DND-41 (cell line): ENCODE results near the gene HLA-DOA.

Experiments
- ATAC-seq: fragments of 200-7000 bp; cut with Tn5 transposase; 3 replicates; pipeline ENCODE4 v1.9.1; 2021; ENCODE audit warnings: low read depth; ENCODE audit not compliant: insufficient read depth
- DNase-seq: peaks from one replicate; pipeline ENCODE4 v3.0.0-alpha.2; 2020
- H2AFZ ChIP-seq: 2 replicates; pipeline ENCODE4 v1.6.0; 2012; ENCODE audit warnings: low read depth, low read length
- H3K27ac ChIP-seq: 2 replicates; pipeline ENCODE4 v1.5.1; 2012; ENCODE audit warnings: low read length, inconsistent platforms
- H3K27me3 ChIP-seq: fragments of 200-600 bp; sonication (generic); 2 replicates; pipeline ENCODE4 v1.6.0; 2012; ENCODE audit warnings: low read length, mild to moderate bottlenecking, inconsistent platforms; ENCODE audit not compliant: insufficient read depth, poor library complexity
- H3K36me3 ChIP-seq: 2 replicates; pipeline ENCODE4 v1.5.1; 2012; ENCODE audit warnings: low read length, inconsistent platforms; ENCODE audit not compliant: insufficient read depth
- H3K4me1 ChIP-seq: 2 replicates; pipeline ENCODE4 v1.5.1; 2012; ENCODE audit warnings: mild to moderate bottlenecking, low read length; ENCODE audit not compliant: insufficient read depth
- H3K4me2 ChIP-seq: 2 replicates; pipeline ENCODE4 v1.6.0; 2012; ENCODE audit warnings: mild to moderate bottlenecking, moderate library complexity, low read length, inconsistent platforms; ENCODE audit not compliant: insufficient read depth
- H3K4me3 ChIP-seq, 2 experiments: fragments of 200-600 bp in 1 of 2; shearing (Covaris generic) in 1 of 2; 2 replicates each; pipeline ENCODE4 v1.5.1; 2012 to 2016; ENCODE audit warnings: inconsistent platforms in 2 of 2, low read length in 2 of 2, mild to moderate bottlenecking in 2 of 2, low read depth in 1 of 2, moderate library complexity in 1 of 2
- H3K79me2 ChIP-seq: 2 replicates; pipeline ENCODE4 v1.6.0; 2012; ENCODE audit warnings: low read length, inconsistent platforms; ENCODE audit not compliant: insufficient read depth
- H3K9ac ChIP-seq: 2 replicates; pipeline ENCODE4 v1.6.0; 2012; ENCODE audit warnings: low read depth, mild to moderate bottlenecking, inconsistent platforms, low read length, moderate library complexity
- H3K9me3 ChIP-seq: 2 replicates; pipeline ENCODE4 v1.5.1; 2012; ENCODE audit warnings: low read length, moderate library complexity, mild to moderate bottlenecking, inconsistent platforms; ENCODE audit not compliant: insufficient read depth, severe bottlenecking
- H4K20me1 ChIP-seq: 2 replicates; pipeline ENCODE4 v1.6.0; 2012; ENCODE audit warnings: low read length; ENCODE audit not compliant: insufficient read depth
- EZH2 ChIP-seq: IDR thresholded peaks from 3 replicates; pipeline ENCODE4 v1.6.1; 2012; ENCODE audit warnings: borderline replicate concordance, low read depth, mild to moderate bottlenecking, moderate library complexity, low read length, inconsistent platforms; ENCODE audit not compliant: severe bottlenecking
- TF ChIP-seq, protein P1 (sequence below): IDR thresholded peaks from 2 replicates; pipeline ENCODE4 v1.5.1; 2012; ENCODE audit warnings: borderline replicate concordance, low read length, moderate library complexity, mild to moderate bottlenecking; ENCODE audit not compliant: poor library complexity, severe bottlenecking; ENCODE audit errors: extremely low read depth

The HLA-DOA gene

DNA sequence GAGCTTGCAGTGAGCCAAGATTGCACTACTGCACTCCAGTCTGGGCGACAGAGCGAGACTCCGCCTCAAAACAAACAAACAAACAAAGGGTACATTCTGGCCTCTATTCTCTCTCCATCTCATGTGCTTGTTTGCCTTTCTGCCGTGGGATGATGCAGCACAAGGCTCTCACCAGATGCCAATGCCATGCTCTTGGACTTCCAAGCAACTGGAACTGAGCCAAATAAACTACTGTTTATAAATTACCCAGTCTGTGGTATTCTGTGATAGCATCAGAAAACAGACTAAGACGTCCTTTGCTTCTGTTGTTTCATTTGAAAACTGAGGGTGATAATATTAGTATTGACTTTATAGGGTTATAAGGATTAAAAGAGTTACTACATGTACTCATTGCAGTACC, 44.6 kb downstream of the HLA-DOA start:
- H2AFZ ChIP-seq, result no peak overlapping the region
- H3K27ac ChIP-seq, result no peak overlapping the region
- no peak overlapping the region for H3K4me3 ChIP-seq
- H3K4me1 ChIP-seq, result peaks cover 20% of the 10 kb centered on the region
- no peaks in the 10 kb centered on the region for H3K27me3 ChIP-seq
- no peaks in the 10 kb centered on the region for H4K20me1 ChIP-seq
- DNase-seq, result no peak
- H3K79me2 ChIP-seq, result peaks cover 45% of the 10 kb centered on the region
- H3K36me3 ChIP-seq, result peaks cover 6% of the 10 kb centered on the region; the same call in 1 of the 2 replicates
- TF ChIP-seq EZH2, result no peak
- TF ChIP-seq, protein P1, sequence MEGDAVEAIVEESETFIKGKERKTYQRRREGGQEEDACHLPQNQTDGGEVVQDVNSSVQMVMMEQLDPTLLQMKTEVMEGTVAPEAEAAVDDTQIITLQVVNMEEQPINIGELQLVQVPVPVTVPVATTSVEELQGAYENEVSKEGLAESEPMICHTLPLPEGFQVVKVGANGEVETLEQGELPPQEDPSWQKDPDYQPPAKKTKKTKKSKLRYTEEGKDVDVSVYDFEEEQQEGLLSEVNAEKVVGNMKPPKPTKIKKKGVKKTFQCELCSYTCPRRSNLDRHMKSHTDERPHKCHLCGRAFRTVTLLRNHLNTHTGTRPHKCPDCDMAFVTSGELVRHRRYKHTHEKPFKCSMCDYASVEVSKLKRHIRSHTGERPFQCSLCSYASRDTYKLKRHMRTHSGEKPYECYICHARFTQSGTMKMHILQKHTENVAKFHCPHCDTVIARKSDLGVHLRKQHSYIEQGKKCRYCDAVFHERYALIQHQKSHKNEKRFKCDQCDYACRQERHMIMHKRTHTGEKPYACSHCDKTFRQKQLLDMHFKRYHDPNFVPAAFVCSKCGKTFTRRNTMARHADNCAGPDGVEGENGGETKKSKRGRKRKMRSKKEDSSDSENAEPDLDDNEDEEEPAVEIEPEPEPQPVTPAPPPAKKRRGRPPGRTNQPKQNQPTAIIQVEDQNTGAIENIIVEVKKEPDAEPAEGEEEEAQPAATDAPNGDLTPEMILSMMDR, result no peak
- ATAC-seq, result no peak
- H3K9ac ChIP-seq, result no peak overlapping the region
- H3K9me3 ChIP-seq, result no peaks in the 10 kb centered on the region
- no peak overlapping the region for H3K4me2 ChIP-seq

DNA sequence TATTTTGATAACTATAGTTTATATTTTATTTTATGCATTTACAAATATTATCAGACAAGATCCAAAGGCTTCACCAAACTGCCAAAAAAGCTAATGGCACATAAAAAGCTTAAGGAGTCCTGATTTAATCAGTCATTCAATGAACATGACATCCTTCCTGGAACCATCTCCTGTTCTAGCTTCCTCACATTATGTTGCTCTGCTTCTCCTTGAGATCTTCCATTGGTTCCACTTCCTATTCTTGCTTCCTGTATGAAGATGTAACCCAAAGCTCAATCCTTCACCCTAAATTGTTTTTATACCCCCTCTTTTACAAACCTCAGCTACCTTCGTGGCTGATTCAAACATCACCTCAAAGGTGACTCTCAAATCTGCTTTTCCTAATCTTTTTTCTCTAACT, 45.5 kb downstream of the HLA-DOA start:
- ATAC-seq, result no peak
- H3K4me3 ChIP-seq, result no peak overlapping the region
- peaks cover 20% of the 10 kb centered on the region for H3K4me1 ChIP-seq
- H3K79me2 ChIP-seq, result peaks cover 36% of the 10 kb centered on the region
- TF ChIP-seq EZH2, result no peak
- TF ChIP-seq, protein P1, result no peak
- H4K20me1 ChIP-seq, result no peaks in the 10 kb centered on the region
- no peak overlapping the region for H3K4me2 ChIP-seq
- H2AFZ ChIP-seq, result no peak overlapping the region
- H3K27me3 ChIP-seq, result no peaks in the 10 kb centered on the region
- H3K27ac ChIP-seq, result no peak overlapping the region
- H3K36me3 ChIP-seq, result no peaks in the 10 kb centered on the region
- DNase-seq, result no peak
- no peak overlapping the region for H3K9ac ChIP-seq
- H3K9me3 ChIP-seq, result no peaks in the 10 kb centered on the region

DNA sequence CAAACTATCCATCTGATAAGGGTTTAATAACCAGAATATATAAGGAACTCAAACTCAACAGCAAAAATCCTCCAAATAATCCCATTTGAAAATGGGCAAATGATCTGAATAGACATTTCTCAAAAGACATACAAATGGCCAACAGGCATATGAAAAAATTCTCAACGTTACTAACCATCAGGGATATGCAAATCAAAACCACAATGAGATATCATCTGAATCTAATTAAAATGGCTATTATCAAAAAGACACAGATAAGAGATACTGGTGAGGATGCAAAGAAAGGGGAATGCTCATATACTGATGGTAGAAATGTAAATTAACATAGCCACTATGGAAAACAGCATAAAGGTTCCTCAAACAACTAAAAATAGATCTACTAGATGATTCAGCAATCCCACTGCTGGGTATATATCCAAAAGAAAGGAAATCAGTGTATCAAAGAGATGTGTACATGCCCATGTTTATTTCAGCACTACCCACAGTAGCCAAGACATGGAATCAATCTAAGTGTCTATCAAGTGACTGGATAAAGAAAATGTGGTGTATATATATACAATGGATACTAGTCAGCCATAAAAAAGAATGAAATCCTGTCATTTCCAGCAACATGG, 47.1 kb downstream of the HLA-DOA start:
- Histone ChIP-seq H3K27me3 (no peaks in the 10 kb centered on the region), H3K4me1 (peaks cover 17% of the 10 kb centered on the region), H3K9ac (no peak overlapping the region), H3K4me3 (no peak overlapping the region), H3K36me3 (no peaks in the 10 kb centered on the region), H4K20me1 (no peaks in the 10 kb centered on the region), H3K9me3 (no peaks in the 10 kb centered on the region), H3K4me2 (no peak overlapping the region), H3K79me2 (peaks cover 22% of the 10 kb centered on the region), H2AFZ (no peak overlapping the region), H3K27ac (no peak overlapping the region)
- ATAC-seq (no peak), DNase-seq (no peak)
- TF ChIP-seq EZH2, result no peak

DNA sequence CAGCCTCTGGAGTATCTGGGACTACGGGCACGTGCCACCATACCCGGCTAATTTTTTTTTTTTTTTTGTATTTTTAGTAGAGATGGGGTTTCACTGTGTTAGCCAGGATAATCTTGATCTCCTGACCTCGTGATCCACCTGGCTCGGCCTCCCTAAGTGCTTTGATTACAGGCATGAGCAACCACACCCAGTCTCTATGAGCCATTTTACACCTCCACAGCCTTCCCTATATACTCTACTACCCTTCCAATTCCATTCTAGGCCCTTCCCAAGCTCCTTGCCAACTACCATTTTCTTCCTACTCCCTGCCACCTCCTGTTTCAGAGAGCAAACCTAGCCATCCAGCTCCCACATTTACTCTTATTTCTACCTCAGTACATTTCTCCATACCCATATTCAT, 48.8 kb downstream of the HLA-DOA start:
- Histone ChIP-seq H2AFZ (no peak overlapping the region), H3K27me3 (no peaks in the 10 kb centered on the region), H3K27ac (no peak overlapping the region), H3K4me1 (no peaks in the 10 kb centered on the region), H3K9ac (no peak overlapping the region), H3K79me2 (peaks cover 5% of the 10 kb centered on the region; the same call in 1 of the 2 replicates), H3K4me3 (no peak overlapping the region), H3K4me2 (no peak overlapping the region), H3K9me3 (no peaks in the 10 kb centered on the region), H4K20me1 (no peaks in the 10 kb centered on the region), H3K36me3 (no peaks in the 10 kb centered on the region)
- DNase-seq (no peak), ATAC-seq (no peak)
- TF ChIP-seq EZH2, result no peak
- TF ChIP-seq, protein P1, result no peak
